Gastroesophageal sphincter (tissue), 4 donors: ENCODE results near the gene C9. TPM values are rescaled to one million over a fixed set of nuclear protein-coding genes. Genes with fewer than 3 reads are reported as not detected.
"Not testable (repeated sequence)": the region's sequence is repeated elsewhere in the genome, so short reads cannot be mapped to it uniquely, and the experiment has no call there.

ENCODE experiments used
- ATAC-seq: fragments of 150-250 bp; one replicate; pipeline ENCODE4 v1.9.1; 2016; ENCODE audit warnings: mild to moderate bottlenecking, moderate library complexity
- H3K27ac ChIP-seq, 4 donors: fragments of 200-600 bp; sonication (generic) in 3 of 4; 1 replicate in 3 of 4; 2 replicates in 1 of 4; pipeline ENCODE4 v1.5.1; 2016 to 2019
- H3K27me3 ChIP-seq: fragments of 200-600 bp; sonication (generic); one replicate; pipeline ENCODE4 v1.5.1; 2019
- H3K36me3 ChIP-seq, 2 donors: fragments of 200-600 bp; sonication (generic); one replicate each; pipeline ENCODE4 v1.5.1; 2019; ENCODE audit warnings: control low read depth in 1 of 2
- H3K4me1 ChIP-seq, 3 donors: fragments of 200-600 bp; sonication (generic); 1 replicate in 2 of 3; 2 replicates in 1 of 3; pipeline ENCODE4 v1.5.1; 2016 to 2019; ENCODE audit warnings: control low read depth in 2 of 3
- H3K4me3 ChIP-seq, 2 donors: fragments of 200-600 bp; sonication (generic); one replicate each; pipeline ENCODE4 v1.5.1; 2019; ENCODE audit warnings: mild to moderate bottlenecking in 1 of 2, moderate library complexity in 1 of 2
- H3K9me3 ChIP-seq, 3 donors: fragments of 200-600 bp; sonication (generic); one replicate each; pipeline ENCODE4 v1.5.1; 2017 to 2019; ENCODE audit warnings: control low read depth in 2 of 3
- EP300 ChIP-seq: sonication (generic); formaldehyde crosslinking; IDR thresholded peaks from one replicate; pipeline ENCODE4 v1.6.1; 2017; ENCODE audit warnings: antibody characterized with exemption, mild to moderate bottlenecking
- POLR2A ChIP-seq, 2 donors: fragments of 450-650 bp; IDR thresholded peaks; one replicate each; pipeline ENCODE4 v1.6.1; 2017; ENCODE audit warnings: antibody characterized with exemption in 2 of 2, mild to moderate bottlenecking in 2 of 2, moderate library complexity in 1 of 2
- POLR2AphosphoS5 ChIP-seq: sonication (generic); formaldehyde crosslinking; IDR thresholded peaks from one replicate; pipeline ENCODE4 v1.6.1; 2017; ENCODE audit warnings: antibody characterized with exemption
- WGBS, 2 donors: methylation state at CpG; one replicate each; pipeline ENCODE4 v1.1.5; 2018; ENCODE audit warnings: low coverage in 1 of 2; 5-methylcytosine and 5-hydroxymethylcytosine counted together
- total RNA-seq, 4 donors: library from RNA; depleted of rRNA; stranded (reverse); fragments of >200 nt; gene quantifications; one replicate each; pipeline ENCODE4 v1.1.0, GENCODE V29; 2016
- TF ChIP-seq, protein P1 (sequence below), 4 experiments: fragments of 200-600 bp in 2 of 4; fragments of 450-650 bp in 2 of 4; sonication (generic) in 1 of 4; IDR thresholded peaks; one replicate each; pipeline ENCODE4 v1.5.1; 2017 to 2019; ENCODE audit warnings: antibody characterized with exemption in 4 of 4, mild to moderate bottlenecking in 2 of 4, moderate library complexity in 2 of 4

C9 gene
- total RNA-seq, 4 donors from 2014 or later: not detected

DNA sequence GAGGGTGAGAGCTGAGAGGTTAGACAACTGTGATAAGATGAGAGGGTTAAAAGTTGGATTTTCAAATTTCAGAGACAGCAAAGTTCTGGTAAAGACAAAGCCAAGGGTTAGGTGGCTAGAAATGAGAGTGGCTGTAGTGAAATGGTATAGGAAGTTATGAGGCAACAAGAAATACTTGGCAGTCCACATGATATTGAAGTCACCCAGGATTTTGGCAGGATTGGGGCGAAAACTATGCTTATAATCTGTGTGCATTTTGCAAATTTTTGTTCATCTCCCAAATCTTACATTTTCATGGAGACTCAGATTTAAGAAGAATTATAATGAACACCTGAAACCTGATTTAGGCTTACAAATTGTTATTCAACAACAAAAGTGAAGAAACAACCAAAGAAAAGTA lies 35.6 kb downstream of the C9 start:
- no peaks in the 10 kb centered on the region for H3K4me1 ChIP-seq
- no peaks in the 10 kb centered on the region for H3K9me3 ChIP-seq
- H3K27ac ChIP-seq: no peak overlapping the region
- 93 to 100% methylated on average over 1 of the region's 1 CpG for WGBS, 2 donors
- no peaks in the 10 kb centered on the region for H3K27me3 ChIP-seq
- TF ChIP-seq EP300 (no peak), POLR2AphosphoS5 (no peak), POLR2A (IDR thresholded peaks at IDR 0.05) (no peak)
- TF ChIP-seq, protein P1, sequence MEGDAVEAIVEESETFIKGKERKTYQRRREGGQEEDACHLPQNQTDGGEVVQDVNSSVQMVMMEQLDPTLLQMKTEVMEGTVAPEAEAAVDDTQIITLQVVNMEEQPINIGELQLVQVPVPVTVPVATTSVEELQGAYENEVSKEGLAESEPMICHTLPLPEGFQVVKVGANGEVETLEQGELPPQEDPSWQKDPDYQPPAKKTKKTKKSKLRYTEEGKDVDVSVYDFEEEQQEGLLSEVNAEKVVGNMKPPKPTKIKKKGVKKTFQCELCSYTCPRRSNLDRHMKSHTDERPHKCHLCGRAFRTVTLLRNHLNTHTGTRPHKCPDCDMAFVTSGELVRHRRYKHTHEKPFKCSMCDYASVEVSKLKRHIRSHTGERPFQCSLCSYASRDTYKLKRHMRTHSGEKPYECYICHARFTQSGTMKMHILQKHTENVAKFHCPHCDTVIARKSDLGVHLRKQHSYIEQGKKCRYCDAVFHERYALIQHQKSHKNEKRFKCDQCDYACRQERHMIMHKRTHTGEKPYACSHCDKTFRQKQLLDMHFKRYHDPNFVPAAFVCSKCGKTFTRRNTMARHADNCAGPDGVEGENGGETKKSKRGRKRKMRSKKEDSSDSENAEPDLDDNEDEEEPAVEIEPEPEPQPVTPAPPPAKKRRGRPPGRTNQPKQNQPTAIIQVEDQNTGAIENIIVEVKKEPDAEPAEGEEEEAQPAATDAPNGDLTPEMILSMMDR (IDR thresholded peaks at IDR 0.05): no peak
- H3K4me3 ChIP-seq: no peak overlapping the region
- ATAC-seq: no peak
- H3K36me3 ChIP-seq: no peaks in the 10 kb centered on the region

DNA sequence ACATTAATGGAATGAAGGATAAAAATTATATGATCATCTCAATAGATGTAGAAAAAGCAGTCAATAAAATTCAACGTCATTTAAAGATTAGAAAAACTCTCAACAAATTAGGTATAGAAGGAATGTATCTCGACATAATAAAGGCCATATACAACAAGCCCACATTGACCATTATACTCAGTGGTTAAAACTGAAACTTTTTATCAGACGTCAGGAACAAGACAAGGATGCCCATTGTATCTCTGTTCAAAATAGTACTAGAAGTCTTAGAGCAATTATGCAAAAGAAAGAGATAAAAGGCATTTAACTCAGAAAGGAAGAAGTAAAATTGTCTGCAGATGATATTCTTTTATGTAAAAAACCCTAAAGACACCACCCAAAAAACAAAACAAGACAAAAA lies 40.8 kb downstream of the C9 start:
- no peak overlapping the region for H3K4me3 ChIP-seq
- peaks cover 0 to 16% (median 0%) of the 10 kb centered on the region in 3 donors for H3K9me3 ChIP-seq
- WGBS, 2 donors: 72 to 83% methylated on average over 2 to 3 of the region's 3 CpGs
- H3K27ac ChIP-seq: no peak overlapping the region
- H3K36me3 ChIP-seq: no peaks in the 10 kb centered on the region
- no peak for ATAC-seq
- no peaks in the 10 kb centered on the region for H3K4me1 ChIP-seq
- TF ChIP-seq EP300 (no peak), POLR2AphosphoS5 (no peak), POLR2A (IDR thresholded peaks at IDR 0.05) (no peak)
- TF ChIP-seq, protein P1 (IDR thresholded peaks at IDR 0.05): no peak
- no peaks in the 10 kb centered on the region for H3K27me3 ChIP-seq

DNA sequence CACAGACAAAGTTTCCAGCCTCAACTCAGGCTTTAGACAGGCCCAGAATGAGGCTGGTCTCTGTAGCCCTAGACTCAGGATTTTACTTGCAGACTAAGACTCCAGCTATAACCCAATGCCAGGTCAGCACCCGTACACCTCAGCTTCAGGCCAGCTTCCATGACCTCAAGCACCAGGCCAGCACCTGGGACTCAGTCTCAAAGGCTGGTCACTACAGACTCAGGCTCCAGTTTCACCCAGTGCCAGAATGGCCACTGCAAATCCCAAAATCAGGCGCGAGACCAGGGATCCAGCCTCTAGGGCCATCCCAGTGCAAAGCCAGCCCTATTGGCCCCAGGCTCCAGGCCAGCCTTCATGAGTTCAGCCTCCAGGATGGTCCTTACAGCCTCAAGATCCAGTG lies 44.9 kb downstream of the C9 start:
- Histone ChIP-seq H3K27me3 (no peaks in the 10 kb centered on the region), H3K36me3 (no peaks in the 10 kb centered on the region), H3K9me3 (peaks cover 0 to 16% (median 0%) of the 10 kb centered on the region in 3 donors), H3K4me1 (no peaks in the 10 kb centered on the region), H3K4me3 (no peak overlapping the region), H3K27ac (no peak overlapping the region)
- TF ChIP-seq EP300 (no peak), POLR2A (IDR thresholded peaks at IDR 0.05) (no peak)
- ATAC-seq: no peak
- 100% methylated on average over 1 of the region's 3 CpGs; no CpG with 5 or more reads in 1 of the 2 donors for WGBS, 2 donors

DNA sequence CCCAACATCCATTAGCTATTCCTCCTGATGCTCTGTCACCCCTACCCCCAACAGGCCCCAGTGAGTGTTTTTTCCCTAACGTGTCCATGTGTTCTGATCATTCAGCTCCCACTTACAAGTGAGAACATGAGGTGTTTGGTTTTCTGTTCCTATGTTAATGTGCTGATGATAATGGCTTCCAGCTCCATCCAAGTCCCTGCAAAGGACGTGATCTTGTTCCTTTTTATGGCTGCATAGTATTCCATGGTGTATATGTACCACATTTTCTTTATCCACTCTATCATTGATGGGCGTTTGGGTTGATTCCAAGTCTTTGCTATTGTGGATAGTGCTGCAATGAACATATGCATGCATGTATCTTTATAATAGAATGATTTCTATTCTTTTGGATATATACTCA lies 47.8 kb downstream of the C9 start:
- H3K27ac ChIP-seq, H3K27me3 ChIP-seq, H3K36me3 ChIP-seq, ATAC-seq, H3K4me3 ChIP-seq, H3K4me1 ChIP-seq: not testable (repeated sequence)
- WGBS, 2 donors: 88 to 90% methylated on average over 3 of the region's 3 CpGs
- peaks cover 0 to 16% (median 0%) of the 10 kb centered on the region in 3 donors for H3K9me3 ChIP-seq

DNA sequence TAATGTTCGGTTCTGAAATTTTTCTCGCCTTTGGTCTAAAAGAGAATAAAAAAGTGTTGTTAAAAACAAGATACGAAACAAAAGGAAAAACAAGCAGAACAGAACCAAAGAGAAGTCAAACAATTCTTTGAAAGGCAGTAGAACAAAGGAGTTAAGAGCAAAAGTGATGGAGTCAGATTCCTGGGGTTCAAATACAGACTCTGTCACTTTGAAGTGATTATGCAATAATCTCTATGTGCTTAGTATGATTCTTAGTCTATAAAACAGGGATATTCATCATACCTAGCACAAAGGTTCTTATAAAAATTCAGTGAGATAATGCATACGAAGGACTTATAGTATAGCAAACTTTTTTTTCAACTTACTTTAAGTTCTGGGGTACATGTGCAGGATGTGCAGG lies 48.3 kb downstream of the C9 start:
- no peak for ATAC-seq
- Histone ChIP-seq H3K4me3 (no peak overlapping the region), H3K4me1 (no peaks in the 10 kb centered on the region), H3K27me3 (no peaks in the 10 kb centered on the region), H3K27ac (no peak overlapping the region), H3K36me3 (no peaks in the 10 kb centered on the region), H3K9me3 (peaks cover 0 to 16% (median 0%) of the 10 kb centered on the region in 3 donors)
- no peak for TF ChIP-seq POLR2AphosphoS5
- TF ChIP-seq POLR2A (IDR thresholded peaks at IDR 0.05): no peak
- no peak for TF ChIP-seq EP300
- TF ChIP-seq, protein P1 (IDR thresholded peaks at IDR 0.05): no peak
- WGBS, 2 donors: 86 to 92% methylated on average over 1 to 4 of the region's 4 CpGs

DNA sequence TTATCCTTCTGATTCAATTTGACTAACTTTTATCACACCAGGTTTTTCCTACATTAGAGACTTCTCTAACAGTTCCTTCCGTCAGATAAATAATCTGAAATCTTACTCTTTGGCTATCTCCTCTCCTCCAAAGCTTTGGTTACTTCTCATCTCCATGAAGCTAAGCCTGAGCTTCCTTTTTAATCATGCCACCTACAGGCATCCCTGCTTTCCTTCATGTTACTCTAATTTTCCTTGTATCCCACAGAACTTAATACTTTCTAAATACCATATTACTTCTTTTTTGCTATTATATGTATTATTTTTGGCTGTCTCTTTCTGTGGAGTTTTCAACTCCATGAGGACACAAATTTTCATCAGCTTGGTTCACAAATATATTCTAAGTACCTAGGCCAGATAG lies 49.7 kb downstream of the C9 start:
- TF ChIP-seq, protein P1 (IDR thresholded peaks at IDR 0.05): no peak
- TF ChIP-seq EP300 (no peak), POLR2AphosphoS5 (no peak), POLR2A (IDR thresholded peaks at IDR 0.05) (no peak)
- no peak overlapping the region for H3K4me3 ChIP-seq
- no peaks in the 10 kb centered on the region for H3K27me3 ChIP-seq
- no peak for ATAC-seq
- H3K9me3 ChIP-seq: peaks cover 0 to 6% (median 0%) of the 10 kb centered on the region in 3 donors
- WGBS, 2 donors: 68% methylated on average over 1 of the region's 1 CpG; no CpG with 5 or more reads in 1 of the 2 donors
- no peak overlapping the region for H3K27ac ChIP-seq
- H3K4me1 ChIP-seq: no peaks in the 10 kb centered on the region
- no peaks in the 10 kb centered on the region for H3K36me3 ChIP-seq
